Activated CD4-positive, alpha-beta T cell treated with anti-CD3 and anti-CD28 coated beads, Interleukin-10, Interleukin-2, amounts not matched to agents 100 ng/mL and 50 ng/mL, durations not matched to agents 16 hours and 8 hours (primary cell): Measurements from ENCODE around the gene CFAP57.
"Not testable (repeated sequence)": the region's sequence is repeated elsewhere in the genome, so short reads cannot be mapped to it uniquely, and the experiment has no call there.

ENCODE experiments used
- DNase-seq: peaks from one replicate; pipeline ENCODE4 v3.0.0-alpha.2; 2020

CFAP57 gene

DNA sequence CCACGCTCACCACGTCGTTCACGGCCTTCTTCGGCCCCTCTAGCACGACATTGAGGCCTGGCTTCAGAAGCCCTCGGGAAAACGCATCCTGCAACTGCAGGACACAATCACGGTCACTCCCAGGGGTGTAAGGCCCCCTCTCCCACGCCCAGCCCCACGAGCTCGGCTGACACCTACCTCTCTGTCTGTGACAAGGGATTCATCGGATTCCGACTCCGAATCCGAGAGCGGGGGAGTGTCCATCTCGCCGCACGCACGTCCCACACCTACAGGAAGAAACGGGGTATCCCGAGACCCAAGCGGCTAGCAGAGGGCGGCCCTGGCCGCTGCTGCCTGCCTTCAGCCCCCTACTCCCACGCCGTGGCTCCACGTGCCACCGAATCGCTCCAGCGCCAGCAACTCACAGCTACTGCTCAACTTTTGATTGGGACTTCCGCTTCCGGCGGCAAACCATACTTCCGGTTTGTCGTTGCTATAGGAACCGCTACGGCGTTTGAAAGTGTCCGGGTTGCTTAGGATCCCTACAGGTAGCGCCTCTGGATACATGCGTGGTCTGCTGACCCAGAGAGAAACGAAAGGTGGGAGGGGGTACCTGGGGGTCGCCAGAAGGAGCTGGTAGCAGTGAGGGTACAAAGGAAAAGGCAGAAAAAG, at the start of gene CFAP57, which contains the start of gene EBNA1BP2:
Gene CFAP57 (plus strand): TSS at position 455 of the 651 bp plus-strand sequence. CDS start 424 bp downstream, outside the sequence.
Gene EBNA1BP2 (minus strand): TSS at position 415 of the 651 bp plus-strand sequence. CDS start 172 bp downstream, at position 243.
- DNase-seq: peak; percentile 94

DNA sequence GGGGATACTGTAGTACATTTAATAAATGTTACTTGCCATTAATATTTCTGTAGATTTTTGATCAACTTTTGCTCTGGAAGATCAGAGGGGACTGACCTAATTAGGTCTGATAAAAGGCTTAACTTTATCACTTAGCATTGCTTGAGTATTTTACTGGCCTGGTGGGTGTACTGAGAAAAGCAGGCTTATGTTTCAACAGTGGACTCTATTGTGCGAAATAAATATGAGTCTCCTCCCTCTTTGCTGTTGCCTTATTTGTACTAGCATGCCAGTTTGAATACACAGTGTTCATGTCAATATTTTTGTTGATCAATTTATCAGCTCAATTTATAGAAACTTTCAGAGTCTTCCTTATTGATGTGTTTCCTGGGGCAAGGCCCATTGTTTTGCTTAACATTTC, 49.1 kb upstream of the CFAP57 start:
- DNase-seq: no peak

DNA sequence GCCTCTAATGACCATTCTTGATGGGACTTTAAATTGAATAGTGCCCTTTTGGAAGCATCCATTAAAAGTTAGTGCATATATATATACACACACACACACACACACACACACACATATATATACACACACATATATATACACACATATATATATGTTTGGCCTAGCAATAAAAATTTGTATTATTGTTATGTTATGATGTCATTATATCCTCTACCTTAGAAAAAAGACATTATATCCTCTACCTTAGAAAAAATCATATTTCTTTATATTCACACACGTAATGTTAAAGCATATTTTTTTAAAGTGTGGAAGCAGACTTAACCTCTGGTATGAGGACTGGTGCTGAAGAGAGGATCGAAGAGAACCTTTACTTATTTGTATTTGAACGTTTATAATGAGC, 43.3 kb upstream of the CFAP57 start:
- no peak for DNase-seq

DNA sequence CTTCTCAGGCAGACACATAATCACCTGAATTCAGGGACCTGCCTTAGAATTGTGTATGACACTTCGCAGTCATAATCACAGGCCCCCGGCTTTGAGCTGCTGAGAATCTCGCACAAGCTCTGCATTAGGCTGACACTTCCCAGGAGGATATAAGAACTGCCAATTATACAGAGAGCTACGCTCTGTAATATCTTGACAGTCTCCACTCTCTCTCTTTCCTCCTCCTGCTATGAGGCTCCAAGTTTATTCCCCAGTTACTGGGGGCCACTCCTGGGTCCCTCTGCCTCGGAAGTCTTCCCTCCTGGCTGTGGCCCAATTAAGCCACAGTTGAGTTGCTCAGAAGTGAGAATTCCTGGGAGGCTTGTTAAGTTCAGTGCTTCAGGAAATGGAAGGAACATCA, 42.7 kb upstream of the CFAP57 start:
- DNase-seq: no peak

DNA sequence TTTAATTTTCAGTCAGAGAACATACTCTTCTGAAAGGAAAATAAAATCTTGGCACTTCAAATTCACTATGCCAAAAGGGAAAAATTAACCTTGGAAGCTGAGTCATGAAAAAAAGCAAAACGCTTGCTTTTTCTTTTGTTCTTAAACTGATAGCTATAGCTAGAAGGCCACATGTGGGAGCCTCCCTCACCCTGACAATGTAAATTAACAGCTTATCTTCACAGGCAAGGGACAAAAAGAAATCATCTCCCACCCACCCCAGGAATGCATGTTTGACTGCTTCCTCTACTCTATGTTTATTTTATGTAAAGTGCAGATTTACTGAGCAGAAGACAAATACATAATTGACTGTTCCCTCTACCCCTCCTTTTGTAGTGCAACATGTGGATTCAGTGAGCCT, 38.1 kb upstream of the CFAP57 start:
- no peak for DNase-seq

DNA sequence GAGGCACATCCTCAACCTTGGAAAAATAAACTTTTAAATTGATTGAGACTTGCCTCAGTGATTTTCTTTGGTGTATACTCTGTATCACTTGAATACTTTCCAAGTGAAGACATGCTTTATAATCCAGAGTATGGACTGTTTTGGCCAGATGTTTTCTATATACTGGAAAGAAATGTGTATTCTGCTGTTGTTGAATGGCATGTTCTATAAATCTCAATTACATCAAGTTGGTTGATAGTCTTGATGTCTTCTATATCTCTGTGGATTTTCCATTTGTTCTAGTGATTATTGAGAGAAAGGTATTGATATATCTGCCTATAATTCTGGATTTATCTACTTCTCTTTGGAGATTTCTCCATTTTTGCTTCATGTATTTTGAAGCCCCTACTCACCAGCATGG, 37.5 kb upstream of the CFAP57 start:
- DNase-seq: no peak

DNA sequence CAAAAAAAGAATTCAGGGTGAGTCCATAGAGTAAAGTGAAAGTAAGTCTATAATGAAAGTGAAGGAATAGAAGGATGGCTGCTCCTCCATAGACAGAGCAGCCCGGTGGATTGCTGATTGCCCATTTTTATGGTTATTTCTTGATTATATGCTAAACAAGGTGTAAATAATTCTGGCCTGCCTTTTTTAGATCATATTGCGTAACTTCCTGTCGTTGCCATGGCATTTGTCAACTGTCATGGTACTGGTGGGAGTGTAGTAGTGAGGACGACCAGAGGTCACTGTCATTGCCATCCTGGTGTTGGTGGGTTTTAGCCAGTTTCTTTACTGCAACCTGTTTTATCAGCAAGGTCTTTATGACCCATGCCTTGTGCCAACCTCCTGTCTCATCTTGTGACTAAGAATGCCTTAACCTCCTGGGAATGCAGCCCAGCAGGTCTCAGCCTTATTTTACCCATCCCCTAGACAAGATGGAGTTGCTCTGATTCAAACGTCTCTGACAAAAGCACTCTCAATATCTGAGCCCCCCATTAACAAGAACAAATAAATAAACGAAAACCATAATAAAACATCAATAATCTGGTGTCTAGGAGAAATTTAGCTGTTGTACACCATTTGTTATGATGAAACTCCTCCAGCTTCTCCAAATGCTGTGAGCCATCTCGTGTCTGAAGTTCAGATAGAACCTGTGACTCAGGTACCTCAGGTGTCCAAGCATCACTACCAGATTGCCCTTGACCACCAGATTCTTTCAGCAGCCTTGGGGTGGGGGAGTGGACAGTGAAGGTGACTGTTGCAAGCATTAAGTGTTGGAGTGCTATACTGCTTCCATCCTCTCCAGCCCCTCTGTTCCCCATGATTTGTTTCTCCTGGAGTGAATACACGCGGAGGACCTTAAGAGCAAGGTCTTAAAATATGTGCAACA, 36.0 kb upstream of the CFAP57 start:
- no peak for DNase-seq

DNA sequence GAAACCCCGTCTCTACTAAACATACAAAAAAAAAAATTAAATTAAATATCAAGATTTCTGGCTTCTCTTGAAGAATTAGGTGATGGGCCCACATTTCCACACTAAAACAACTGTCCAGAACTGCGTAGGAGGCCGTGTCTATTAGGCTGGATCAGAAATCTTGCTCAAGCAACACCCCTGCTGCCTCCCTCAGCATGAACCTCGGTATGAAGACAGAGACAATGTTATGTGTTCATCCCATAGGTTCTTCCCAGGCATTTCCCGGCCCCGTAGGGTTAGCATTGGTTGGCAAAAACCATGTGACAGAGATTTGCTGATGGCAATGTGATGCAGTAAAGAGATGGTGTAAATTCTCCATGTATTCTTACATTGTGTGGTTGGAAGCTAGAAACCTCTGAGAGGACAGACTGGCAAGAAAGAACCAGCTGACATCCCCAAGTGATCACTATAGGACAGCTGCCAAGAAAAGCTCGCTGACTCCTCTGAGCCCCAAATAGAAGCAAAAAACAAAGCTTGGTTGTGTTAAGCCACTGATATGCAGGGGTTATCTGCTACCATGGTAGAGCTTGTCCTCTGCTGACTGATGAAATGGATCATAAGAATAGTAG, 34.6 kb upstream of the CFAP57 start:
- DNase-seq: no peak

DNA sequence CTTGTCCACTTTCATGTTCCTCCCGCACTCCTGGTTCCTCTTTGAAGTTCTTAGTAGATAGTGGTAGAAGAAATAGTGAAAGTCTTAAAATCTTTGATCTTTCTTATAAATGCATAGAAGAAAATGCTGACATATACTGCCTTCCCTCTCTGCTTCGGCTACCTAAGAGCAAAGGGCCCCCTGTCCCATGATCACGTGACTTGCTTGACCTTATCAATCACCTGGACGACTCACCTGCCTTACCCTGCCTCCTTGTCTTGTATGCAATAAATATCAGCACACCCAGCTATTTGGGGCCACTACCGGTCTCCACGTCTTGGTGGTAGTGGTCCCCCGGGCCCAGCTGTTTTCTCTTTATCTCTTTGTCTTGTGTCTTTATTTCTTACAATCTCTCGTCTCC, 32.8 kb upstream of the CFAP57 start:
- not testable (repeated sequence) for DNase-seq

DNA sequence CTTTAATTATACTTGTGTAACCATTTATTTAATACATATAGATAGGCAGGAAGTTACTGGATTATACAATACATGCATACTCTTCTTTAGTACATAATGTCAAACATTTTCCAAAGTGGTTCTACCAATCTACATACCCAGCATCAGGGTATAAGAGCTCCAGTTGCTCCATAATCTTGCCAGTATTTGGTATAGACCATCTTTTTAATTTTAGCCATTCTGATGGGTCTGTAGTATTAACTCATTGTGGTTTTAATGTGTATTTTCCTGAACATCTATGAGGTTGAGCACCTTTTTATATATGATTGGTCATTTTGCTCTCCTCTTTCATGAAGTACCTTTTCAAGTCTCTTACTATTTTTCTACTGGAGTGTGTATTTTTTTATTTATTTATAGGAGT, 32.1 kb upstream of the CFAP57 start:
- DNase-seq: no peak

DNA sequence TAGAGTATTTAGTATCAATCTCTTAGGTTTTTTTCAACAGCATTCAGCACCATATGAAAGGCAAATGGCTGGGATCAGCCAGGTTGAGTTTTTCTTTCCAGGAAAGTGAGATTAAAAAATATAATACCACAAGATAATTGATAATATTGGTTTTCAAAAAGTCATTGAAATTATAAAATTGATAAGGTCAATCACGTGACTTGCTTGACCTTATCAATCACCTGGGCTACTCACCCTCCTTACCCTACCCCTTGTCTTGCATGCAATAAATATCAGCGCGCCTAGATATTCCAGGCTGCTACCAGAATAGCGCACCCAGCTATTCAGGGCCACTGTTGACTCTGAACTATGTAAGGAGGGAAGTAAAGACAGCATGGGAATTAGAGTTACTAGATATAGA, 31.5 kb upstream of the CFAP57 start:
- DNase-seq: no peak

DNA sequence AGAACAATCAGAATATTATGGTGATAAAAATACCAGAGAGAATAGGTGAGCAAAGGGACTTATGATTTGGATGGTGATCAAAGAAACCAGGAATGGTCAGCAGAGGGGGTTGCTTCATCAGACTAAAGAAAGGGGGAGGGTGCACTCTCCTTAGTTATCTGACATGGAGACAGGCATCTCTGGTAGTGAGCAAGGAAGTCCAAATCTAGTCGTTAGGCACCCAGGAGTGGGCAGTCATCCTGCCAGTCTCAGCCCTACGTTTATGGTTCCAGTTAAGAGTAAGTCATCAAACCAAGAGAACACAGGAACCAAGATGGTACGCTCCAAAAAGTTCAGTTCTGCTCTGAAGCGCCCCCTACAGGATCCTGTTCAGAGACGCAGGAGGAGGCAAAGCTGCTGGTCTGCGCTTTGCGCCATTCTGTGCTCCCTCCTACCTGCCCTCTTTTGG, 28.7 kb upstream of the CFAP57 start:
- DNase-seq: peak; percentile 16

DNA sequence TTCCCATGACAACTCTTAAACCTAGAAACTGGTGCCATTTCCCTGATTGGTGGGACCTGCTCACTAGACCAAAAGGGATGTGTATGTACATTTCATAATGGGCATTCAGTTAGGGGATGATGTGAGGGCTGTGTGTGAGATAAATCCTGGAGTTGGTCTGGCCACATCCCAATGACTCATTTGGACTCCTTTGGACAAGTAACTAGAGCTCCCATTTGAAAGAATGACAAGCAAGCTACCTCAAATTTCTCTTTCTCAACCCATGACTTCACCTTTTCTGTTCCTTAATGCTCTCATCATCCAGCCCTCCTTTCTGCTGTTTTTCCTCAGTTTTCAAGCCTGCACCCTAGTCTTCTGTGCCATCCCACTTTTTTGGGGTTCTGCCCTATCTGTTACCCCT, 27.9 kb upstream of the CFAP57 start:
- no peak for DNase-seq

DNA sequence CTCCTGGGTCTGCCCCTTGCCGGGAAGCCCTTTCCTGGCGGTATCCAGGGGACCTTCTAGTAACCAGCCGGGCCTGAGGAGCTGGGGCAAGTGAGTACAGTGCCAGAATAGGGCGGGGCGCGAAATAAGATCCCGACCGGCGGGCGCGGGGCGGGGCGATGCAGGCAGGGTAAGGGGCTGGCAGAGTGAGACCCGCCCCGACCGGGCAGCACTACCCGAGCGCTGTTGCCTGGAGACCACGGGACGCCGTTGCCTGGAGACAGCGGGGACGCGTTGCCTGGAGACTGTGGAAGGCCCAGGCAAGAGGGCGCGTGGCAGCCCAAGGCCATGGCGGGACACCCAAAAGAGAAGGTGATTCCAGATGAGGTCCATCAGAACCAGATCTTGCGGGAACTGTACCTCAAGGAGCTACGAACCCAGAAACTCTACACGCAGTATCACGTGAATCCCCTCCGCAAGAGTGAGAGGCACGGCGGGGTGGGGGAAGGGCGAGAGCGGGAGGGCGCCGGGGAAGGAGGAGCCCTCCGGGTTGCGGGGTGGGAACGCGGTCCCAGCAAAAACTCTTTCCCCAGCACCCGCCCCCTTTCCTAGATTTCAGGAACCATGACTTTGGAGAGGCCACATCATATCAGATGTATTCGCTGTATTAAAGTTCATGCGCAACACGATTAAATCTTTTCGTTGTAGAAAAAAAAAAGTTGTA, 24.4 kb upstream of the CFAP57 start:
- peak; percentile 43 for DNase-seq

DNA sequence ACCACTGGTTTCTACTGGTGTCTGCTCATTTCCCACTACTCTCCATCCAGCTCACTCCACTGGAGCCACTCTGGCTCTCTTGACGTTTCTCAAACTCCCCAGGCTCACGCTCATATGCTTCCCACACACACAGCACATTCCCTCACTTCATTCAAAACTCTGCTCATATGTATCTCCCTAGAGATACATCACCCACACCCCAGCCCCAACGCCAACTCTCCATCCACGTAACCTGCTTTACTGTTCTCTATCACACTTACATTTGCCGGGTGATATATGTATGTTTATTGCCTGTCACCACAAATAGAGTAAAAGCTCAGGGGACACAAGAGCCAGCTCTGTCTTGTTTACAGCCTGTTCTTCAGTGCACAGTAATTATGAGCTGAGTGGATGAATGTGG, 22.2 kb upstream of the CFAP57 start:
- no peak for DNase-seq

DNA sequence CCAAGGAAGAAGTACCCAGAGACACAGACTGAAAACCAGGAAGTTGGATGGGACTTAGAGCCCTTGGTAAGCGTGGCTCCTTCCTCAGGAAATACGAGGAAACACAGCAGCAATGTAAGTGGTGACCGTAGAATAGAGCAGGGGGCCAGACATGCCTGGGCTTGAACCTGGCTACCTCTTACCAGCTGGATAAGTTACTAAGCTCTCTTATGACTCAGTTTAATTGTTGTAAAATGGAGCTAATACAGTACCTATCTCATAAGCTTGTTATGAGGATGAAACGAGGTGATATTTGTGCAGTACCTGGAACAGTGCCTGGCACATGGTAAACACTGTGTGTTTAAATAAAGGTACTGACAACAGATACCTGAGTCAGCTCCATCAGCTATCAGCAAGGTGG, 19.3 kb upstream of the CFAP57 start:
- DNase-seq: no peak

DNA sequence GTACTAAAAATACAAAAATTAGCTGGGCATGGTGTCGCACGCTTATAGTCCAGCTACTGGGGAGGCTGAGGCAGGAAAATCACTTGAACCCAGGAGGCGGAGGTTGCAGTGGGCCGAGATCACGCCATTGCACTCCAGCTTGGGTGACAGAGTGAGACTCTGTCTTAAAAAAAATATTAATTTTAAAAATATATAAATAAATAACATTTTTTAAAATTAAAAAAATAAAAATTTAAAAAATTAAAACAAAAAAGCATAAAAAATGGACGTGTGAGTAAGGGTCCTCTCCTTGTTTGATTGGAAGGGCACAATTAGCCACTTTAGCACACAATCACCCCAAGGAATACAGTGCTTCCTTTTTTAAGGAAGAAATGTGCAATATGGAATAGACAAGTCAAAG, 18.7 kb upstream of the CFAP57 start:
- DNase-seq: no peak

DNA sequence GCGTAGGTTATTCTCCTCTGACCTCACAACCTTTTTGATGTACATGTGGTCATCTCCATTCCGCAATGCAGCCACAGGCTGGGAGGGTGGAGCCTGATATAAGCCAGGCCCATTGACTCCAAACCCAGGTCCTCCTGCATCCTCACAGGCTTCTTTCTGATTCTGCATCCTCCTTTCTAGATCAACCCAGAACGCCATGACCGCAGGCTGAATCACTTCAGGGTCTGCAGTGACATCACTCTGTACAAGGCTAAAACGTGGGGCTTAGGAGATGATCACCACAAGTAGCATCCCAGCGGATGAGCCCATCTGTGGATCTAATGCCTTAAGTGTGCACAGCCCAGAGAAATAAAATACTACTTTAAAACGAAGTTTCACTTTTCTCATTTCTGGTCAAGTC, 16.1 kb upstream of the CFAP57 start:
- no peak for DNase-seq

DNA sequence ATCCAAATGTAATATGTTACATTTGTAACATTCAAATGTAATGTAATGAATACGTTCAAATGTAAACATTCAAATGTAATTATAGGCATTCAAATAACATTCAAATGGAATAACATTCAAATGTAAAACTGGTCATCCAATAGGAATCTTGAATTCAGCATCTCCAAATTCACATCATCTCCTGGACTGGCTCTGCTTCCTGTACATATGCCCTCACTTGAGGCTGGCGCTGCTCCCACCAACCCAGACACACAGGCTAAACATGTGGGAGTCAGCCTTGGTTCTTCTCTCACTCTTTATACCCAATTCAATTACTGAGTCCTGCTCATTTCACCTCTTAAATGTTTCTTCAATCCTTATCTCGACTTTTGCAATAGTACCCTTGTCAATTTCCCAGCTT, 7.0 kb upstream of the CFAP57 start:
- DNase-seq: no peak

DNA sequence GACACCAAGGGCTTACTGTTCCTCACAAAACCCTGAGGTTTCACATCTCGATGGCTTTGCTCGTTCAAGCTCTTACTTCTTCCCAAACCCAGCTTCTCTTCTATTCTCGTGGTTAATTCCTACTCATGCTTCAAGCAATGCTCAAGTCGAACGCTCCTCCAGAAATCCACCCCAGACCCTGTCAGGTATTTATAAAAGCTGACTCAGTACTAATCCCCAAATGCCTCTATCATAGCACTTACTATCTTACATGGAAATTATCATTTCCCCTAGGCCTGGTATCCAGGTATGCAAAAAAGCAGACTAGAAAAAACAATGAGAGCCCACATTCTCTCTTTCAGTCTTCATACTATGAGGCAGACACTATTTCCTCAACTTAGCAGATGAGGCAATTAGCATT, 6.4 kb upstream of the CFAP57 start:
- DNase-seq: no peak

DNA sequence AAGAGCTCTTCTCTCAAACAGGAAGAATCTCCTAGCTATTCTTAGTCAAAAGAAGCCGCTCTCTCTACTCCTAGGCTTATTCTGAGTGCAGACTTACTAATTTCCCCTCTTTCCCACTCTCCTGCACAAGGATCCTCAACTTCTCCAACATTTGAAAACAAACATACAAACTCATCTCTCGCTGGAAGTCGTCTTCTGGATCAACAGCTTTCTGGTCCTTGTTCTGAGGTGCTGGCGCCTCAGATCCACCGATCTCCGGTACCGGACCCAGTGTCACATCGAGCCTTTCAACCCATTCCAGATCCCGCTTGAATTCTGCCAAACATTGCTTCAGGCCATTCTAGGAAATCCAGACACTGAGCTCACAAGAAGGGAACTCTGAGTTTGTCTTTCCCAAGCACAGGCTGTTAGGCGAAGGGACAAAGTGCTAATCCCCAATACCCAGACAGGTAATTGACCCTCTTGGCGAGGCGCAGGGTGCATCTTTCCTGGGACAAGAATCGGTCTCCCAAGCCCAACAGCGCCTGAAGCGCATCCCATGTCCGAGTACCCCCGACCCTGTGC, 736 bp upstream of the CFAP57 start:
- no peak for DNase-seq

DNA sequence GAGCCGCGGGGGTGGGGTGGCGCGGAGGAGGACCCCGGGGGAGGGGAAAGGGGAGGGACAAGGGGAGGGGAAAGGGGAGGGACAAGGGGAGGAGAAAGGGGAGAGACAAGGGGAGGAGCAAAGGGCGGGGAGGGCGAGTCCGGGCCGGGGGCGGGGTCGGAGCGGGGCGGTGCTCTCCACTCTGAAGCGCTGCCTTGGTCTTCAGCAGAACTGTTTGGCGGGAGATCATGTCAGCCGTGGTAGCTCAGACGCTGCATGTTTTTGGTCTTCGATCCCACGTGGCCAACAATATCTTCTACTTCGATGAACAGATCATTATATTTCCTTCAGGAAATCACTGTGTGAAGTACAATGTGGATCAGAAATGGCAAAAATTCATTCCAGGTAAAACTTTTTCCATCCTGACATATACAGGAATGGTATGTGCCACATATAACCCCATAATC, 420 bp downstream of the CFAP57 start:
- DNase-seq: peak; percentile 90

DNA sequence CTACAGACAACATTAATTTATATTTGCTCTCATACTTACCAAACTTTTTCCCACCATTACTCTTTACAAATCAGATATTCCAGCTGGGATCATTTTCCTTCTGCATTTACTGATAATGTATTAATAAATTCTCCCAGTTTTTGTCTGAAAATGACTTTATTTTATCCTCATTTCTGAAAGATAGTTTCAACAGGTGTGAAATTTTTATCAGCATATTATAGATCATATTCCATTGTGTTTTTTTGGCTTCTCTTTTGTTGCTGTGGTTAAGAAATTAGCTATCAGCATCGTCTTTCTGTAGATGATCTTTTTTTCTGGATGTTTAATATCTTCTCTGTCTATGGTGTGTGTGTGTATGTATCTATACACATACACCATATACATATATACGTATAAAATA, 2.7 kb downstream of the CFAP57 start:
- no peak for DNase-seq
